NT2/D1 (cell line): ENCODE results near the gene UBE4A.

Source experiments
- SUZ12 ChIP-seq: IDR thresholded peaks from 2 replicates; pipeline ENCODE4 v1.6.1; 2011; ENCODE audit not compliant: insufficient read length, insufficient read depth; ENCODE audit errors: extremely low read depth
- YY1 ChIP-seq: IDR thresholded peaks from 2 replicates; pipeline ENCODE4 v1.6.1; 2011; ENCODE audit not compliant: insufficient read length, insufficient read depth
- ZNF274 ChIP-seq: IDR thresholded peaks from 2 replicates; pipeline ENCODE4 v1.6.1; 2011; ENCODE audit warnings: mild to moderate bottlenecking, low read depth, low read length

DNA sequence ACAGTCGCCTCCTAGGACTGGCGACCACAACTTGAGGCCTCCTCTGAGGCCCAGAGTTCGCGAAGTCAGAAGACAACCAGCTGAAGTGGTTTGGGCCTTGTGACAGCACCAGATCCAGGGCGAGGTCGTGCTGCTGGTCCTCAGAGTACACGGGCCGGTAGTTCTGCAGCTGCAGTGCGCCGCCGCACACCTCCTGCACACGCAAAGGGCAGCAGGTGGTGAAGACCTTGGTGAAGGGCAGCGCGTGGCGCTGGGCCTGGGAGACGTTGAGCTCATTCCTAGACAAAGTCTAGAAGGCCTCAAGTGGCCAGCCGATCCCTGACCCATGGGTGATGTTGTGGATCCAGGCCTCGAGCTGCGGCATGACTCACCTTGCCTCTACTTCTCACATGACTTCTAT, 36.7 kb upstream of the UBE4A start:
- TF ChIP-seq SUZ12 (no peak), YY1 (no peak), ZNF274 (no peak)
